Natural killer cell (primary cell): ENCODE measurements around the gene KSR2. TPM values are rescaled to one million over a fixed set of nuclear protein-coding genes. Genes with fewer than 3 reads are reported as not detected.

Experiments
- ATAC-seq, 3 donors: fragments of 150-1000 bp in 2 of 3; fragments of 200-7000 bp in 1 of 3; cut with Tn5 transposase; 1 replicate in 1 of 3; 2 replicates in 2 of 3; pipeline ENCODE4 v1.10.0; 2021; ENCODE audit warnings: mild to moderate bottlenecking in 2 of 3, moderate library complexity in 2 of 3
- DNase-seq, 2 donors: peaks; one replicate each; pipeline versions ENCODE4 v3.0.0 to v3.0.0-alpha.2; 2013 to 2021; ENCODE audit warnings: mixed read lengths in 1 of 2
- H3K27ac ChIP-seq: one replicate; pipeline ENCODE4 v1.5.1; 2013; ENCODE audit warnings: mild to moderate bottlenecking, low read length
- H3K27me3 ChIP-seq: one replicate; pipeline ENCODE4 v1.6.1; 2013; ENCODE audit warnings: low read length; ENCODE audit not compliant: control insufficient read depth, insufficient read depth
- H3K36me3 ChIP-seq: one replicate; pipeline ENCODE4 v1.6.1; 2013; ENCODE audit warnings: low read length; ENCODE audit not compliant: control insufficient read depth, insufficient read depth
- H3K4me1 ChIP-seq: one replicate; pipeline ENCODE4 v1.6.1; 2013; ENCODE audit warnings: low read length; ENCODE audit not compliant: control insufficient read depth, insufficient read depth
- H3K4me3 ChIP-seq: one replicate; pipeline ENCODE4 v1.5.1; 2013; ENCODE audit warnings: low read length
- H3K9me3 ChIP-seq: one replicate; pipeline ENCODE4 v1.6.1; 2013; ENCODE audit warnings: low read length; ENCODE audit not compliant: control insufficient read depth, insufficient read depth
- H3K27ac Mint-ChIP-seq, 2 donors: one replicate each; pipeline ENCODE4 v1.8.0; 2022; ENCODE audit warnings: mild to moderate bottlenecking in 2 of 2, mixed read lengths in 2 of 2, moderate library complexity in 1 of 2
- H3K27me3 Mint-ChIP-seq, 2 donors: one replicate each; pipeline ENCODE4 v1.8.0; 2022; ENCODE audit warnings: low read depth in 2 of 2, mixed read lengths in 2 of 2
- H3K36me3 Mint-ChIP-seq: one replicate; pipeline ENCODE4 v1.8.0; 2022; ENCODE audit warnings: mixed read lengths
- H3K4me1 Mint-ChIP-seq, 2 donors: one replicate each; pipeline ENCODE4 v1.8.0; 2022; ENCODE audit warnings: mixed read lengths in 2 of 2
- H3K4me3 Mint-ChIP-seq: one replicate; pipeline ENCODE4 v1.8.0; 2022; ENCODE audit warnings: mild to moderate bottlenecking, moderate library complexity, mixed read lengths
- H3K9me3 Mint-ChIP-seq, 2 donors: one replicate each; pipeline ENCODE4 v1.8.0; 2022; ENCODE audit warnings: mixed read lengths in 2 of 2
- CTCF ChIP-seq: fragments of 200-600 bp; IDR thresholded peaks from one replicate; pipeline ENCODE4 v1.8.0; 2022; ENCODE audit warnings: antibody characterized with exemption
- WGBS: methylation state at CpG from one replicate; pipeline ENCODE4 v1.1.7; 2013; ENCODE audit warnings: missing lambda C conversion rate; ENCODE audit not compliant: insufficient coverage; 5-methylcytosine and 5-hydroxymethylcytosine counted together
- intact Hi-C: fragments of 100-400 bp; cut with micrococcal nuclease; formaldehyde crosslinking; loops from one replicate; pipeline ENCODE4 v1.14.2; 2022
- total RNA-seq, 4 donors: library from RNA; stranded (reverse); fragments of 120-200 nt in 1 of 4; gene quantifications; one replicate each; pipeline versions ENCODE4 v1.2.3 to v1.2.4, GENCODE V29; 2013 to 2022

Gene KSR2
- total RNA-seq, 3 donors from 2014 or later (not counting 1 experiment from before 2014, with no cell fraction given): not detected

GRCh38 chr12:117907108-117907689, 61.6 kb downstream of the KSR2 start:
- no peaks in the 10 kb centered on the region for H3K36me3 ChIP-seq
- no peaks in the 10 kb centered on the region for H3K27me3 ChIP-seq
- H3K4me1 ChIP-seq: no peaks in the 10 kb centered on the region
- DNase-seq (peak in 1 of 2 donors; percentile 18), ATAC-seq (no peak)
- no peak overlapping the region for H3K4me3 ChIP-seq
- intact Hi-C loops: no loop called here
- no peaks in the 10 kb centered on the region for H3K36me3 Mint-ChIP-seq
- no peak overlapping the region for H3K27ac ChIP-seq
- no peak for TF ChIP-seq CTCF
- no peak overlapping the region for H3K27ac Mint-ChIP-seq
- no peaks in the 10 kb centered on the region for H3K4me1 Mint-ChIP-seq
- peaks cover 0 to 3% of the 10 kb centered on the region in 2 donors for H3K27me3 Mint-ChIP-seq
- no peak overlapping the region for H3K4me3 Mint-ChIP-seq
- no peaks in the 10 kb centered on the region for H3K9me3 ChIP-seq
- 59% methylated on average over 11 of the region's 11 CpGs for WGBS
- peaks cover 0 to 3% of the 10 kb centered on the region in 2 donors for H3K9me3 Mint-ChIP-seq

- no peak overlapping the region for H3K4me3 Mint-ChIP-seq
- H3K27me3 Mint-ChIP-seq: no peaks in the 10 kb centered on the region
- Histone ChIP-seq H3K4me3 (no peak overlapping the region), H3K36me3 (no peaks in the 10 kb centered on the region), H3K27me3 (no peaks in the 10 kb centered on the region), H3K27ac (no peak overlapping the region), H3K4me1 (no peaks in the 10 kb centered on the region), H3K9me3 (no peaks in the 10 kb centered on the region)
- H3K27ac Mint-ChIP-seq: no peak overlapping the region
- TF ChIP-seq CTCF: no peak
- intact Hi-C loops: no loop called here
- no peaks in the 10 kb centered on the region for H3K36me3 Mint-ChIP-seq
- 89% methylated on average over 6 of the region's 6 CpGs for WGBS
- no peaks in the 10 kb centered on the region for H3K4me1 Mint-ChIP-seq
- DNase-seq: no peak
- no peak for ATAC-seq
- no peaks in the 10 kb centered on the region for H3K9me3 Mint-ChIP-seq
These were observed 64.7 kb downstream of the KSR2 start for GRCh38 chr12:117904051-117904450.

- Mint-ChIP-seq H3K36me3 (no peaks in the 10 kb centered on the region), H3K9me3 (no peaks in the 10 kb centered on the region), H3K27me3 (no peaks in the 10 kb centered on the region), H3K4me3 (no peak overlapping the region), H3K27ac (no peak overlapping the region), H3K4me1 (no peaks in the 10 kb centered on the region)
- H3K4me3 ChIP-seq: no peak overlapping the region
- H3K27me3 ChIP-seq: no peaks in the 10 kb centered on the region
- H3K4me1 ChIP-seq: no peaks in the 10 kb centered on the region
- ATAC-seq: no peak
- no peaks in the 10 kb centered on the region for H3K9me3 ChIP-seq
- H3K36me3 ChIP-seq: no peaks in the 10 kb centered on the region
- 79% methylated on average over 1 of the region's 3 CpGs for WGBS
- TF ChIP-seq CTCF: no peak
- intact Hi-C loops: no loop called here
- no peak for DNase-seq
- no peak overlapping the region for H3K27ac ChIP-seq
These were observed 65.5 kb downstream of the KSR2 start for GRCh38 chr12:117903110-117903840.
